NB4 (cell line): ENCODE results near the gene PLA2G4A.
"Not testable (repeated sequence)": the region's sequence is repeated elsewhere in the genome, so short reads cannot be mapped to it uniquely, and the experiment has no call there.

Experiments used
- CTCF ChIP-seq: IDR thresholded peaks from one replicate; pipeline ENCODE4 v1.5.1; 2012; ENCODE audit warnings: low read depth, low read length
- MAX ChIP-seq: IDR thresholded peaks from 2 replicates; pipeline ENCODE4 v1.6.1; 2011; ENCODE audit warnings: low read depth, low read length
- MYC ChIP-seq: IDR thresholded peaks from 2 replicates; pipeline ENCODE4 v1.6.1; 2011; ENCODE audit warnings: low read depth, low read length
- POLR2A ChIP-seq: IDR thresholded peaks from 2 replicates; pipeline ENCODE4 v1.6.1; 2011; ENCODE audit warnings: mild to moderate bottlenecking; ENCODE audit not compliant: insufficient read length; ENCODE audit errors: extremely low read depth

GRCh38 chr1:186921386-186921785, 92.6 kb downstream of the PLA2G4A start:
- TF ChIP-seq POLR2A, CTCF, MAX, MYC: not testable (repeated sequence)
